H1 (cell line): ENCODE results near the gene STAT1. TPM values are rescaled to one million over a fixed set of nuclear protein-coding genes. Genes with fewer than 3 reads are reported as not detected.

Source experiments
- CTCF ChIP-seq, 3 experiments: IDR thresholded peaks; 1 replicate in 2 of 3; 2 replicates in 1 of 3; pipeline versions ENCODE4 v1.5.1 to v1.6.1; 2011; ENCODE audit warnings: low read length in 3 of 3, mild to moderate bottlenecking in 3 of 3, inconsistent platforms in 2 of 3, low read depth in 1 of 3, moderate library complexity in 1 of 3; ENCODE audit not compliant: insufficient read depth in 1 of 3; ENCODE audit errors: control extremely low read depth in 1 of 3
- EP300 ChIP-seq, 2 experiments: IDR thresholded peaks; 1 replicate in 1 of 2; 2 replicates in 1 of 2; pipeline ENCODE4 v1.6.1; 2011 to 2012; ENCODE audit warnings: low read depth in 2 of 2, low read length in 2 of 2, mild to moderate bottlenecking in 2 of 2, borderline replicate concordance in 1 of 2, inconsistent platforms in 1 of 2, moderate library complexity in 1 of 2
- JUND ChIP-seq: IDR thresholded peaks from 2 replicates; pipeline ENCODE4 v1.6.1; 2011; ENCODE audit warnings: mild to moderate bottlenecking, improper control_type of control experiment, low read length
- KDM1A ChIP-seq: fragments of 200-600, 300-600 bp; sonication (generic); IDR thresholded peaks from 2 replicates; pipeline ENCODE4 v1.7.1; 2016; ENCODE audit warnings: mild to moderate bottlenecking, low read length, borderline replicate concordance
- KDM5A ChIP-seq: fragments of 200-600 bp; IDR thresholded peaks from 2 replicates; pipeline ENCODE4 v1.7.1; 2012; ENCODE audit warnings: mild to moderate bottlenecking, low read length, inconsistent platforms, mixed read lengths
- RBBP5 ChIP-seq: IDR thresholded peaks from 2 replicates; pipeline ENCODE4 v1.7.1; 2012; ENCODE audit warnings: low read depth, mild to moderate bottlenecking, inconsistent platforms, low read length, moderate library complexity, borderline replicate concordance
- RXRA ChIP-seq: IDR thresholded peaks from 2 replicates; pipeline ENCODE4 v1.6.1; 2011; ENCODE audit warnings: low read depth, mild to moderate bottlenecking, low read length, moderate library complexity; ENCODE audit not compliant: insufficient read depth
- polyA plus RNA-seq, 7 experiments: library from polyadenylated mRNA; depleted of rRNA in 3 of 7; stranded (reverse) in 5 of 7; unstranded in 2 of 7; fragments of >200 nt in 5 of 7; fragments of 200-250 nt in 2 of 7; gene quantifications; 1 replicate in 5 of 7; 2 replicates in 1 of 7; 4 replicates in 1 of 7; pipeline versions ENCODE4 v1.2.1 to v1.2.3, GENCODE V29; 2011 to 2013; ENCODE audit warnings: missing spikeins in 2 of 7, mixed read lengths in 2 of 7
- total RNA-seq: library from RNA; stranded (reverse); fragmentation: NEBNext Ultra II Directional; extraction: Animal tissue kit (Norgen Biotek cat#: 25700); gene quantifications from 2 replicates; pipeline ENCODE4 v1.2.1, GENCODE V29; 2021

STAT1 gene
- total and polyA plus RNA-seq, 2 of the 8 experiments (the other 6 are each of a cell fraction or from before 2014, with no cell fraction given), result 20.3 to 43.0 TPM

- TF ChIP-seq EP300 (IDR thresholded peaks at IDR 0.05; ENCODE audit: borderline replicate concordance in 1 of 2, low read depth in 2 of 2, low read length in 2 of 2) (no peak), RXRA (no peak), KDM5A (no peak), JUND (no peak), CTCF (IDR thresholded peaks at IDR 0.05; ENCODE audit: control extremely low read depth in 1 of 3, insufficient read depth in 1 of 3, low read depth in 1 of 3, low read length in 3 of 3) (no peak), KDM1A (no peak), RBBP5 (no peak)
- TF ChIP-seq, all 59 proteins: peak for 0
Measured at GRCh38 chr2:191006997-191007783, 6.8 kb downstream of the STAT1 start (continued).
